ACC112 (cell line): Measurements from ENCODE around the gene KCNK4.
"Not testable (repeated sequence)": the region's sequence is repeated elsewhere in the genome, so short reads cannot be mapped to it uniquely, and the experiment has no call there.

ENCODE experiments used
- H2AFZ ChIP-seq: fragments of 200-600 bp; sonication (generic); one replicate; pipeline ENCODE4 v1.6.0; 2017; ENCODE audit warnings: antibody characterized with exemption, low read length; ENCODE audit not compliant: unreplicated experiment
- H3K27ac ChIP-seq: fragments of 200-600 bp; sonication (generic); 2 replicates; pipeline ENCODE4 v1.5.1; 2014; ENCODE audit warnings: low read depth, mild to moderate bottlenecking, antibody characterized with exemption, low read length, moderate library complexity
- H3K27me3 ChIP-seq: fragments of 200-600 bp; sonication (generic); 2 replicates; pipeline ENCODE4 v1.6.1; 2014; ENCODE audit warnings: mild to moderate bottlenecking, antibody characterized with exemption, low read length, moderate library complexity, mixed read lengths; ENCODE audit not compliant: insufficient read depth
- H3K36me3 ChIP-seq: fragments of 200-600 bp; sonication (generic); 2 replicates; pipeline ENCODE4 v1.6.1; 2016; ENCODE audit warnings: mild to moderate bottlenecking, antibody characterized with exemption, low read length, moderate library complexity, mixed read lengths; ENCODE audit not compliant: insufficient read depth
- H3K4me1 ChIP-seq: fragments of 200-600 bp; sonication (generic); one replicate; pipeline ENCODE4 v1.6.1; 2016; ENCODE audit warnings: low read length, mixed read lengths; ENCODE audit not compliant: insufficient read depth, unreplicated experiment, control insufficient read depth
- H3K4me3 ChIP-seq: fragments of 200-600 bp; sonication (generic); 2 replicates; pipeline ENCODE4 v1.5.1; 2014; ENCODE audit warnings: mild to moderate bottlenecking, low read depth, low read length
- H3K79me2 ChIP-seq: fragments of 200-600 bp; sonication (generic); one replicate; pipeline ENCODE4 v1.6.0; 2016; ENCODE audit warnings: low read length; ENCODE audit not compliant: control insufficient read depth, unreplicated experiment, insufficient read depth

KCNK4 gene

GRCh38 chr11:64323373-64323772 is 32.3 kb downstream of the KCNK4 start:
- peaks cover 11% of the 10 kb centered on the region for H3K4me1 ChIP-seq
- H3K27ac ChIP-seq, result no peak overlapping the region
- H3K36me3 ChIP-seq, result no peaks in the 10 kb centered on the region
- H3K79me2 ChIP-seq, result peaks cover 12% of the 10 kb centered on the region
- H3K27me3 ChIP-seq, result no peaks in the 10 kb centered on the region
- no peak overlapping the region for H2AFZ ChIP-seq
- no peak overlapping the region for H3K4me3 ChIP-seq

DNA sequence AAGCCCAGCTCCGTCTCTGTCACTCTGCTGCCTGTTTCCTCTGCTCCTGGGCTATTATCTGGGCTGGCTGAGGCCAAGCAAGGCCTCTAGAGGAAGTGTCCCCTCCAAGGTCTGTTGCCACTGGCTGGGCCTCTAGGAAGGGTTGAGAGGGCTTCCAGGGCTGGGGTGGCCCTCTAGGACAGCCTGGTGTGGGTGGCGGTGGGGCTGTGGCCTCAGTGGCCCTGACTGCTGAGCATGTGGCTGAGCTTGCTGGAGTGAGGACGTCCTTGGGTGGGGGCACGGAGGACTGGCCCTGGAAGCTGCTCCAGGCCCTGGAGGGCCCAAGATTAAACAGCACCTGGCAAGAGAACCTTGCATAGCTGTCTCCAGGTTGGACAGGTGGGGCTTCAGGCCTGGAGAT is 32.9 kb downstream of the KCNK4 start:
- H3K27ac ChIP-seq, H3K4me1 ChIP-seq, H2AFZ ChIP-seq, H3K27me3 ChIP-seq, H3K4me3 ChIP-seq, H3K79me2 ChIP-seq, H3K36me3 ChIP-seq: not testable (repeated sequence)

- H3K27me3 ChIP-seq, result no peaks in the 10 kb centered on the region
- no peak overlapping the region for H3K27ac ChIP-seq
Observed at GRCh38 chr11:64324692-64325469, 33.8 kb downstream of the KCNK4 start.

DNA sequence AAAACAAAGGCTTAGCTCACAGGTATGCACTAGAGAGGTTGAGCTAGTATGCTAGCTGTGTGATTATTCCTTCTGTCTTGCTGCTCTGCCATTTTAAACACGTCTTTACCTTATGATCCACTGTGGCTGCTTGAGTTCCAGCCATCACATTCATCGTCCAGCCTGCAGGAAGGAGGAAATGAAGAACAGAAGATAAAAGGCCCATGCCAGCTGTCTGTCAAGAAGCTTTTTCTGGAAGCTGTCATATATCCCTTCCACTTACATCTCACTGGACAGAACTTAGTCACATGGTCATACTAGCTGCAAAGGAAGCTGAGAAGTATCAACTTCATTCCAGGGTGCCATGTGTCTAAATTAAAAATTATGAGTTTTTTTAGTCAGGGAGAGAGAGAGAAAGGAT is 36.3 kb downstream of the KCNK4 start:
- no peak overlapping the region for H2AFZ ChIP-seq
- H3K27ac ChIP-seq, result no peak overlapping the region
- no peaks in the 10 kb centered on the region for H3K27me3 ChIP-seq
- H3K79me2 ChIP-seq, result no peaks in the 10 kb centered on the region
- H3K36me3 ChIP-seq, result no peaks in the 10 kb centered on the region
- H3K4me3 ChIP-seq, result no peak overlapping the region
- H3K4me1 ChIP-seq, result peaks cover 9% of the 10 kb centered on the region

More at GRCh38 chr11:64324692-64325469, 33.8 kb downstream of the KCNK4 start:
- H3K36me3 ChIP-seq, result no peaks in the 10 kb centered on the region
- H3K79me2 ChIP-seq, result peaks cover under 1% of the 10 kb centered on the region
- H2AFZ ChIP-seq, result no peak overlapping the region
- peaks cover under 1% of the 10 kb centered on the region for H3K4me1 ChIP-seq
- no peak overlapping the region for H3K4me3 ChIP-seq

DNA sequence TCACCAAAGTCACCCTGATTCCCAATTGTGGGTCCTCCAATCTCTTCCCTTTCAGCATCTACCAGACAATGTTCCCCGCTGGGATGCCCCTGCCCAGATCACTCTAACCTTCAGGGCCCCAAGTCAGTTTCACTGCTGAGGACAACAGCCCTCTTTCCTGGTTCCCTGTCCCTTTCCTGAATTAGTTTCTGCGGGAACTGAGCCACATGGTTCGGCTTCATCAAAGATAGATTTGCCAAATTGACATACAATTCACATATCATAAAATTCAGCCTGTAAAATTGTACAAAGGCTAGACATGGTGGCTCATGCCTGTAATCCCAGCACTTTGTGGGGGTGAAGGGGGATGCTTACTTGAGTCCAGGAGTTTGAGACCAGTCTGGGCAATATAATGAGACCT is 36.9 kb downstream of the KCNK4 start:
- Histone ChIP-seq H3K4me1 (peaks cover 11% of the 10 kb centered on the region), H2AFZ (no peak overlapping the region), H3K27me3 (no peaks in the 10 kb centered on the region), H3K4me3 (no peak overlapping the region), H3K27ac (no peak overlapping the region), H3K79me2 (no peaks in the 10 kb centered on the region), H3K36me3 (no peaks in the 10 kb centered on the region)

DNA sequence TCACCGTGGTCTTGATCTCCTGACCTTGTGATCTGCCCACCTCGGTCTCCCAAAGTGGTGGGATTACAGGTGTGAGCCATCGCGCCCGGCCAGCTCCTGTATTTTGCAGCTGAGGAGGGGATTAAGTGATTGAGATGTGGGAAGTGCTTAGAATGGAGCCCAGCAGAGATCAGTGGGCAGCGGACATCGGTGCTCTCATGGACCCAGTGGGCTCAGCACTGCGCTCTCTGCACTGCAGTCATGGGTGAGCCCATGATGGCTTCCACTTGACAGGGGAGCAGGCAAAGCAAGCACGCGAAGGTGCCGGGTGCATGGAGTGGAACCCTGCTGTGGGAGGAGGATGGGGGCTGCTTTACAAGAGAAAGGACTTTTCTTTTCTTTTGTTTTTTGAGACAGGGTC is 39.8 kb downstream of the KCNK4 start:
- Histone ChIP-seq H3K79me2 (no peaks in the 10 kb centered on the region), H3K27ac (no peak overlapping the region), H2AFZ (no peak overlapping the region), H3K4me3 (no peak overlapping the region), H3K36me3 (no peaks in the 10 kb centered on the region), H3K27me3 (no peaks in the 10 kb centered on the region), H3K4me1 (peaks cover 11% of the 10 kb centered on the region)

DNA sequence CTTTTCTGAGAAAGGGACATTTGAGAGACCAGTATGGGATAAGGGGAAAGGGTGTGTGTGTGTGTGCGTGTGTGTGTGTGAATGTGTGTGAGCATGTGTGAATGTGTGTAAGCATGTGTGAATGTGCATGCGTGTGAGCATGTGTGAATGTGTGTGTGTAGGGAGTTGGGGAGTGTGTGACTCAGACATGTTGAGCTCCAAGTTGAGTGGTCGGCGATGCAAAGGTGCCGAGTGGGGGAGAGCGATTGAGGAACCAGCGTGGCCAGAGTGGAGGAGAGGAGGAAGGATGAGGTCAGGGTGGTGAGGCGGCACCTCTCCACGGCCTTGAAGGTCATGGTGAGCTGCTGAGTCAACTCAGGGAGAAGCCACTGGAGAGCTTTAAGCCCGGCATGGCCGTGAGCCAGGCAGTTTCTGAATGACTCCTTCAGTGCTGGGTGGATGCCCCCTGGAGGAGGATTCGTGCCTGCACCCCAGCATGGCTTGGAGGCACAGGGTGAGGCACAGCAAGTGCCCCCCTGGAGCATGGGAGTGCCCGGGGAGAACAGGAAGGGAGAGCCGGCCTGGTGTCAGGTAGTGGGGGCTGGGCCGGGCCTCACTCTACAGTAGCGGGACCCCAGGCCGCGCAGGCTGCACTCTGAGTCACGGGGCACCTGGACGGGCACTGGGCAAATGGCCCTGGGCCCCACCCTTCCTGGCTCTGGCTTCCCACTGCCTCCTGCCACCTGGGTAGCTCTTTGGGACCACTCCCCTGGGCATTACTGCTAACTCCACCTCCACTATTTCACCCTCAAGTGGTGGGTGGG is 40.7 kb downstream of the KCNK4 start:
- Histone ChIP-seq H3K36me3 (no peaks in the 10 kb centered on the region), H2AFZ (no peak overlapping the region), H3K27ac (no peak overlapping the region)

DNA sequence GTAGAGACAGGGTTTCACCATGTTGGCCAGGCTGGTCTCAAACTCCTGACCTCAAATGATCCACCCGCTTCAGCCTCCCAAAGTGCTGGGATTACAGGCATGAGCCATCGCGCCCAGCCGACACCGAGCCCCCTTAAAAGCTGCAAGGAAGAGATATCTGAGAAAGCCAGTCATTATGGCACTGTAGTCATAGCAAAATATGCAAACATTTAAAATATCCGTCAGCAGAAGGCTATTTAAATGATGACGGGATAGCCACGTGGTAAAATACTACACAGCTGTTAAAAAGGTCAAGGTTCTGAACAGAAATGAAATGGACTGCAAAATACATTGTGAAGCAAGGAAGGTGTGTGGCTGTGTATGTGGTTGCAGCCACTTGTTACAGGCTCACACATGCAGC is 42.5 kb downstream of the KCNK4 start:
- Histone ChIP-seq H3K27me3 (no peaks in the 10 kb centered on the region), H2AFZ (no peak overlapping the region), H3K4me1 (peaks cover 11% of the 10 kb centered on the region), H3K79me2 (no peaks in the 10 kb centered on the region), H3K4me3 (no peak overlapping the region), H3K27ac (no peak overlapping the region), H3K36me3 (no peaks in the 10 kb centered on the region)

More for the DNA sequence above, 40.7 kb downstream of the KCNK4 start:
- no peaks in the 10 kb centered on the region for H3K79me2 ChIP-seq
- H3K27me3 ChIP-seq, result no peaks in the 10 kb centered on the region
- peaks cover 11% of the 10 kb centered on the region for H3K4me1 ChIP-seq
- no peak overlapping the region for H3K4me3 ChIP-seq

GRCh38 chr11:64334764-64335735 is 43.9 kb downstream of the KCNK4 start:
- peaks cover 11% of the 10 kb centered on the region for H3K4me1 ChIP-seq
- H3K79me2 ChIP-seq, result no peaks in the 10 kb centered on the region
- no peaks in the 10 kb centered on the region for H3K36me3 ChIP-seq
- no peak overlapping the region for H2AFZ ChIP-seq
- no peaks in the 10 kb centered on the region for H3K27me3 ChIP-seq
- no peak overlapping the region for H3K4me3 ChIP-seq
- H3K27ac ChIP-seq, result peak overlapping the region; percentile 39; the same call in 1 of the 2 replicates

- H3K4me3 ChIP-seq, result no peak overlapping the region
- no peaks in the 10 kb centered on the region for H3K79me2 ChIP-seq
- H3K27ac ChIP-seq, result no peak overlapping the region
- no peaks in the 10 kb centered on the region for H3K27me3 ChIP-seq
- no peaks in the 10 kb centered on the region for H3K36me3 ChIP-seq
- no peaks in the 10 kb centered on the region for H3K4me1 ChIP-seq
- no peak overlapping the region for H2AFZ ChIP-seq
Observed at GRCh38 chr11:64337538-64338249, 46.6 kb downstream of the KCNK4 start.
